GM23338 (cell line): ENCODE measurements around the gene SIRT2. TPM values are rescaled to one million over a fixed set of nuclear protein-coding genes. Genes with fewer than 3 reads are reported as not detected.

Experiments used
- ATAC-seq: fragments of 200-7000 bp; cut with Tn5 transposase; 3 replicates; pipeline ENCODE4 v1.9.1; 2020
- DNase-seq: peaks from one replicate; pipeline ENCODE4 v3.0.0-alpha.2; 2015; ENCODE audit warnings: low spot score
- H2AFZ ChIP-seq: fragments of 200-600 bp; sonication (generic); 2 replicates; pipeline ENCODE4 v1.8.0; 2016; ENCODE audit warnings: antibody characterized with exemption, mild to moderate bottlenecking, moderate library complexity
- H3F3A ChIP-seq: fragments of 200-600 bp; sonication (generic); replicated peaks from 2 replicates; pipeline ENCODE4 v1.8.0; 2017; ENCODE audit warnings: antibody characterized with exemption, mixed run types, low read depth
- H3K27ac ChIP-seq: fragments of 200-600 bp; sonication (generic); 2 replicates; pipeline ENCODE4 v1.6.1; 2016; ENCODE audit warnings: low read depth
- H3K27me3 ChIP-seq: fragments of 200-600 bp; sonication (generic); 2 replicates; pipeline ENCODE4 v1.8.0; 2016; ENCODE audit warnings: mild to moderate bottlenecking, mixed run types, moderate library complexity; ENCODE audit not compliant: insufficient read depth
- H3K36me3 ChIP-seq: fragments of 200-600 bp; sonication (generic); 2 replicates; pipeline ENCODE4 v1.8.0; 2016; ENCODE audit warnings: mild to moderate bottlenecking; ENCODE audit not compliant: insufficient read depth
- H3K4me1 ChIP-seq: fragments of 200-600 bp; sonication (generic); 2 replicates; pipeline ENCODE4 v1.8.0; 2016; ENCODE audit warnings: mild to moderate bottlenecking, moderate library complexity; ENCODE audit not compliant: insufficient read depth
- H3K4me2 ChIP-seq: fragments of 200-600 bp; sonication (generic); 2 replicates; pipeline ENCODE4 v1.7.1; 2017; ENCODE audit warnings: mixed run types
- H3K4me3 ChIP-seq: fragments of 200-600 bp; sonication (generic); 2 replicates; pipeline ENCODE4 v1.6.1; 2016; ENCODE audit warnings: mixed run types
- H3K79me2 ChIP-seq: fragments of 200-600 bp; sonication (generic); replicated peaks from 2 replicates; pipeline ENCODE4 v1.8.0; 2017; ENCODE audit warnings: mild to moderate bottlenecking; ENCODE audit not compliant: insufficient read depth
- H3K9me2 ChIP-seq: fragments of 200-600 bp; sonication (generic); 2 replicates; pipeline ENCODE4 v1.8.0; 2017; ENCODE audit not compliant: insufficient read depth
- H4K20me1 ChIP-seq: fragments of 200-600 bp; sonication (generic); replicated peaks from 2 replicates; pipeline ENCODE4 v1.8.0; 2017; ENCODE audit warnings: mild to moderate bottlenecking; ENCODE audit not compliant: insufficient read depth
- H3K27ac Mint-ChIP-seq: 2 replicates; pipeline ENCODE4 v1.8.0; 2020; ENCODE audit warnings: inconsistent platforms, mild to moderate bottlenecking, moderate library complexity, mixed read lengths
- H3K27me3 Mint-ChIP-seq: 3 replicates; pipeline ENCODE4 v1.8.0; 2022; ENCODE audit warnings: low read depth, mild to moderate bottlenecking, moderate library complexity, mixed read lengths, inconsistent platforms; ENCODE audit not compliant: insufficient read depth, poor library complexity
- H3K36me3 Mint-ChIP-seq: 3 replicates; pipeline ENCODE4 v1.8.0; 2021; ENCODE audit warnings: low read depth, mild to moderate bottlenecking, inconsistent platforms, moderate library complexity, mixed read lengths
- H3K4me1 Mint-ChIP-seq: 3 replicates; pipeline ENCODE4 v1.8.0; 2020; ENCODE audit warnings: mild to moderate bottlenecking, inconsistent platforms, mixed read lengths
- H3K4me3 Mint-ChIP-seq: 3 replicates; pipeline ENCODE4 v1.8.0; 2021; ENCODE audit warnings: moderate library complexity, mild to moderate bottlenecking, inconsistent platforms, mixed read lengths
- H3K9me3 Mint-ChIP-seq: 3 replicates; pipeline ENCODE4 v1.8.0; 2020; ENCODE audit warnings: moderate library complexity, mild to moderate bottlenecking, inconsistent platforms, mixed read lengths
- CREB1 ChIP-seq: fragments of 250-450 bp; sonication (Bioruptor Pico); IDR thresholded peaks from 2 replicates; pipeline ENCODE4 v1.5.0; 2020; ENCODE audit warnings: low read depth, mild to moderate bottlenecking, moderate library complexity
- CTCF ChIP-seq, 2 experiments: fragments of 200-600 bp in 1 of 2; sonication (generic) in 1 of 2; conservative IDR thresholded peaks; 2 replicates each; pipeline versions ENCODE4 v1.5.1 to v1.6.1; 2016 to 2017; ENCODE audit warnings: antibody characterized with exemption in 2 of 2, low read depth in 2 of 2, mild to moderate bottlenecking in 2 of 2, moderate library complexity in 1 of 2
- ETS1 ChIP-seq: IDR thresholded peaks from 2 replicates; pipeline ENCODE4 v1.6.1; 2016; ENCODE audit warnings: antibody characterized with exemption
- EZH2phosphoT487 ChIP-seq: fragments of 200-600 bp; sonication (generic); IDR thresholded peaks from one replicate; pipeline ENCODE4 v1.8.1; 2018; ENCODE audit warnings: antibody characterized with exemption; ENCODE audit not compliant: unreplicated experiment
- JUNB ChIP-seq: IDR thresholded peaks from one replicate; pipeline ENCODE4 v1.6.1; 2016; ENCODE audit warnings: antibody characterized with exemption; ENCODE audit not compliant: unreplicated experiment
- NANOG ChIP-seq: IDR thresholded peaks from 2 replicates; pipeline ENCODE4 v1.6.1; 2016; ENCODE audit warnings: antibody characterized with exemption, borderline replicate concordance
- POLR2AphosphoS5 ChIP-seq: IDR thresholded peaks from 2 replicates; pipeline ENCODE4 v1.6.1; 2016; ENCODE audit warnings: antibody characterized with exemption, low read depth
- REST ChIP-seq: IDR thresholded peaks from one replicate; pipeline ENCODE4 v1.6.1; 2018; ENCODE audit warnings: antibody characterized with exemption; ENCODE audit not compliant: unreplicated experiment
- STAT1 ChIP-seq: IDR thresholded peaks from one replicate; pipeline ENCODE4 v1.6.1; 2016; ENCODE audit warnings: antibody characterized with exemption; ENCODE audit not compliant: unreplicated experiment
- ZNF114 ChIP-seq: fragments of 250-450 bp; sonication (Bioruptor Pico); IDR thresholded peaks from 2 replicates; pipeline ENCODE4 v1.5.0; 2020; ENCODE audit warnings: mild to moderate bottlenecking, moderate library complexity
- ZNF331 ChIP-seq: fragments of 250-450 bp; sonication (Bioruptor Pico); IDR thresholded peaks from 2 replicates; pipeline ENCODE4 v1.5.0; 2020; ENCODE audit warnings: low read depth, mild to moderate bottlenecking, moderate library complexity
- polyA plus RNA-seq: library from polyadenylated mRNA; unstranded; fragments of >200 nt; fragmentation: Nextera tagmentation; extraction: Ambion mirVana; gene quantifications from 2 replicates; pipeline ENCODE4 v1.2.1, GENCODE V29; 2016
- total RNA-seq: library from RNA; depleted of rRNA; stranded (reverse); fragments of >200 nt; shearing (Covaris generic); gene quantifications from 2 replicates; pipeline ENCODE4 v1.2.3, GENCODE V29; 2014

Gene SIRT2
- total and polyA plus RNA-seq, 2 experiments from 2014 or later = 2.7 to 8.4 TPM

DNA sequence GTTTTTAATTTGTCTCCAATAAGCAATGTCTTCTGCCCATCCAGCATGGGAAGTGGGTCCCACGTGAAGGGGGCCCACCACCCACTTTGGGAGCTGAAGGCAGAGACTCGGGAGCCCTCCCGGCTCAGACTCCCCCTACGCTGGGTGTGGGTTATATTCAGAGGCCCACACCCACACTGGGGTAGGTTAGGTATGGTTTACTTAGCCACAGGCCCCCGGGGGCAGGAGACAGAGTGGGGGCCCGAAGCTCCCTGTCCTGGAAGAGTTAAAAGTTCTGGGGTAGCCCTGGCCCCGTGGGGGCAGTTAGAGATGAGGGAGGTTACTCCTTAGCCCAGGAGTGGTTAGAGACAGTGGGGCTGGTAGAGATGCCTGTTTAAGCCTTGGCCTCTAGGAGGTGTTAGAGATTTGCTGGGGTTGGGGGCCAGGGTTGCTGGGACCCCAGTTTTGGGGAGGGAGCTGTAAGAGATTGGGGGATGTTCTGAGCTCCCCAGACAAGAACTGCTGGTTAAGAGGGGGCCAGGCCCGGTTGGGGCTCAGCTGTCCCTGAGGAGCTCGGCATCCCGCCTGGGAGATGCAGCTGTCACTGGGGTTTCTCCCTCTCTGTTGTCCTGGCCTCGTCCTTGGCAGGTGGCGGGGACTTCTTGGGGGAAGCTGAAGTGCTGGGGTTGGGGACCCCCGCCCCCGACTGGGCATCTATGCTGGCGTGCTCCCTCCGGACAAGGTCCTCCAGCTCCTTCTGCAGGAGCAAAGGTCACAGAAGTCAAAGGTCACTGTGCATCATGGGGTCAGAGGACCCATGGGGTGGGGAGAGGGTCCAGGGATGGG lies 20.6 kb downstream of the SIRT2 start:
- Histone ChIP-seq H2AFZ (no peak overlapping the region), H3K79me2 (no peaks in the 10 kb centered on the region), H4K20me1 (no peaks in the 10 kb centered on the region), H3K4me3 (no peak overlapping the region), H3K9me2 (no peaks in the 10 kb centered on the region), H3K27me3 (peaks cover 3% of the 10 kb centered on the region; the same call in 1 of the 2 replicates), H3F3A (no peaks in the 10 kb centered on the region), H3K36me3 (no peaks in the 10 kb centered on the region), H3K27ac (no peak overlapping the region), H3K4me2 (peak overlapping the region; percentile 32; the same call in 1 of the 2 replicates), H3K4me1 (peaks cover 17% of the 10 kb centered on the region)
- Mint-ChIP-seq H3K36me3 (no peaks in the 10 kb centered on the region; the same call in 2 of the 3 replicates), H3K4me1 (peaks cover 27% of the 10 kb centered on the region), H3K9me3 (no peaks in the 10 kb centered on the region), H3K4me3 (peak overlapping the region; percentile 38; the same call in 1 of the 3 replicates), H3K27me3 (peaks cover 8% of the 10 kb centered on the region), H3K27ac (peak overlapping the region; percentile 48; the same call in 1 of the 2 replicates)
- TF ChIP-seq CREB1 (CRISPR knock-in tag) (no peak), CTCF (conservative IDR thresholded peaks at IDR 0.05; ENCODE audit: low read depth in 2 of 2) (peak; percentile 27 to 43), NANOG (no peak), ETS1 (no peak), POLR2AphosphoS5 (no peak), JUNB (no peak)
- peak; percentile 49 for ATAC-seq
- DNase-seq = peak; percentile 41

DNA sequence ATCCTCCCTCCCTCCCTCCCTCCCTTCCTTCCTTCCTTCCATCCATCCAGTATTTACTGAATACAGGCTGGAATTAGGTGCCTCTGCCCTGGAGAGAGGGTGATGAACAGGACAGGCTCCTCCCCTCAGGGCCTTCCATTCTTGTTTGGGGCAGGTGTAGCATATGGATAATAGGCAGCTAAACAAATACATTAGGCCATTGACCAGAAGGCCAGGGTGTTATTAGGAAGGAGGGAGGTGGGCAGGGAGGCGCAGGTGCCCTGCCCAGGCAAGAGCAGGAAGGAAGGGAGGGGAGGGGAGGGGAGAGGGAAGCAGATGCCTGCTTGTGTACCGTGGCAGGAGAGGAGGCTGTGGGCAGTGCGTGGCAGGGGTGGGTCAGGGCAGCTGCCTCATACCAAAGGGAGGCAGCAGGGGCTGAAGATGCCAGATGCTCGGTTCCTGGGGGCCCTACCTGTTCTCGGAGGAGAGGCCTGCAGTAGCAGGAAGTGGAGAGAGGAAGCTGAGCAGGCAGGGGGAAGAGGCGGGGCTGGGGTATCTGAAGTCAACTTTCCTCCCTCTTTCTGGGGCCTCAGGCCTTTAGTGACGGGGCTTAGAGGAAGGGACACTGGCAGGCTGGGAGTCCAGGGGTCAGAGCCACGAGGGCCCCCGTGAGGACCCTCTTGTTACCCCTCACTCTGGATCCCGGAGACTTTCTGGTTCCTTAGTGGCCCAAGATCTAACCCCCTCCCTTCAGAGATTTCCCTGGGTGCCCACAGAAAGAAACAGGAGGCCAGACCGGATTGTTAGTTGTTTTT lies 21.4 kb downstream of the SIRT2 start, which contains the start of gene RINL:
Gene RINL, minus strand, starts transcription at position 495 of the 794 bp plus-strand sequence. CDS start 1,533 bp downstream, outside the sequence.
- Mint-ChIP-seq H3K4me3 (peak within 1 kb of the TSS; percentile 38), H3K9me3 (no peaks in the 10 kb centered on the region)
- DNase-seq = peak; percentile 43
- TF ChIP-seq ZNF331 (CRISPR knock-in tag) (no peak), STAT1 (no peak), EZH2phosphoT487 (no peak), POLR2AphosphoS5 (no peak), REST (no peak), ETS1 (no peak), ZNF114 (no peak), CREB1 (CRISPR knock-in tag) (no peak)

More for the DNA sequence above, 21.4 kb downstream of the SIRT2 start, which contains the start of gene RINL:
- H3K27me3 ChIP-seq = peaks cover 3% of the 10 kb centered on the region; the same call in 1 of the 2 replicates
- peaks cover 8% of the 10 kb centered on the region for H3K27me3 Mint-ChIP-seq
- peak within 1 kb of the TSS; percentile 48; the same call in 1 of the 2 replicates for H3K27ac Mint-ChIP-seq
- H3F3A ChIP-seq = 0 out of 2 replicates have a peak, but pooled peaks cover 2% of the 10 kb centered on the region
- no peaks in the 10 kb centered on the region for H3K36me3 ChIP-seq
- peaks cover 17% of the 10 kb centered on the region for H3K4me1 ChIP-seq
- H3K36me3 Mint-ChIP-seq = no peaks in the 10 kb centered on the region
- H3K4me3 ChIP-seq = 0 out of 2 replicates have a peak within 1 kb of the TSS, but pooled peaks have one; percentile 10
- H3K4me1 Mint-ChIP-seq = peaks cover 27% of the 10 kb centered on the region
- H2AFZ ChIP-seq = peak within 1 kb of the TSS; percentile 66; the same call in 1 of the 2 replicates
- H3K27ac ChIP-seq = no peak within 1 kb of the TSS
- H3K4me2 ChIP-seq = peak within 1 kb of the TSS; percentile 60
- peak; percentile 44 for ATAC-seq
- H3K79me2 ChIP-seq = no peaks in the 10 kb centered on the region
- no peaks in the 10 kb centered on the region for H3K9me2 ChIP-seq
- H4K20me1 ChIP-seq = no peaks in the 10 kb centered on the region
